ENCODE measurements around the gene RAB1A.
A peak's percentile ranks its signal among the peaks of the same experiment; 100 is the strongest.

The RAB1A gene

GRCh38 chr2:65053199-65053598 is 76.7 kb downstream of the RAB1A start:
- H3K4me3 ChIP-seq (ENCODE audit: low read depth, low read length): no peak overlapping the region
- TF ChIP-seq, protein P1, sequence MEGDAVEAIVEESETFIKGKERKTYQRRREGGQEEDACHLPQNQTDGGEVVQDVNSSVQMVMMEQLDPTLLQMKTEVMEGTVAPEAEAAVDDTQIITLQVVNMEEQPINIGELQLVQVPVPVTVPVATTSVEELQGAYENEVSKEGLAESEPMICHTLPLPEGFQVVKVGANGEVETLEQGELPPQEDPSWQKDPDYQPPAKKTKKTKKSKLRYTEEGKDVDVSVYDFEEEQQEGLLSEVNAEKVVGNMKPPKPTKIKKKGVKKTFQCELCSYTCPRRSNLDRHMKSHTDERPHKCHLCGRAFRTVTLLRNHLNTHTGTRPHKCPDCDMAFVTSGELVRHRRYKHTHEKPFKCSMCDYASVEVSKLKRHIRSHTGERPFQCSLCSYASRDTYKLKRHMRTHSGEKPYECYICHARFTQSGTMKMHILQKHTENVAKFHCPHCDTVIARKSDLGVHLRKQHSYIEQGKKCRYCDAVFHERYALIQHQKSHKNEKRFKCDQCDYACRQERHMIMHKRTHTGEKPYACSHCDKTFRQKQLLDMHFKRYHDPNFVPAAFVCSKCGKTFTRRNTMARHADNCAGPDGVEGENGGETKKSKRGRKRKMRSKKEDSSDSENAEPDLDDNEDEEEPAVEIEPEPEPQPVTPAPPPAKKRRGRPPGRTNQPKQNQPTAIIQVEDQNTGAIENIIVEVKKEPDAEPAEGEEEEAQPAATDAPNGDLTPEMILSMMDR (conservative IDR thresholded peaks at IDR 0.05; ENCODE audit: low read depth, low read length): no peak
- no peak for DNase-seq (ENCODE audit: low read depth)

- no peak for DNase-seq (ENCODE audit: low read depth)
- H3K4me3 ChIP-seq (ENCODE audit: low read depth, low read length): no peak overlapping the region
- TF ChIP-seq, protein P1 (conservative IDR thresholded peaks at IDR 0.05; ENCODE audit: low read depth, low read length): no peak
Observed at GRCh38 chr2:65050931-65051330, 79.0 kb downstream of the RAB1A start.

GRCh38 chr2:65049010-65049639 is 80.8 kb downstream of the RAB1A start:
- TF ChIP-seq, protein P1 (conservative IDR thresholded peaks at IDR 0.05; ENCODE audit: low read depth, low read length): no peak
- DNase-seq (ENCODE audit: low read depth): no peak
- H3K4me3 ChIP-seq (ENCODE audit: low read depth, low read length): no peak overlapping the region

DNA sequence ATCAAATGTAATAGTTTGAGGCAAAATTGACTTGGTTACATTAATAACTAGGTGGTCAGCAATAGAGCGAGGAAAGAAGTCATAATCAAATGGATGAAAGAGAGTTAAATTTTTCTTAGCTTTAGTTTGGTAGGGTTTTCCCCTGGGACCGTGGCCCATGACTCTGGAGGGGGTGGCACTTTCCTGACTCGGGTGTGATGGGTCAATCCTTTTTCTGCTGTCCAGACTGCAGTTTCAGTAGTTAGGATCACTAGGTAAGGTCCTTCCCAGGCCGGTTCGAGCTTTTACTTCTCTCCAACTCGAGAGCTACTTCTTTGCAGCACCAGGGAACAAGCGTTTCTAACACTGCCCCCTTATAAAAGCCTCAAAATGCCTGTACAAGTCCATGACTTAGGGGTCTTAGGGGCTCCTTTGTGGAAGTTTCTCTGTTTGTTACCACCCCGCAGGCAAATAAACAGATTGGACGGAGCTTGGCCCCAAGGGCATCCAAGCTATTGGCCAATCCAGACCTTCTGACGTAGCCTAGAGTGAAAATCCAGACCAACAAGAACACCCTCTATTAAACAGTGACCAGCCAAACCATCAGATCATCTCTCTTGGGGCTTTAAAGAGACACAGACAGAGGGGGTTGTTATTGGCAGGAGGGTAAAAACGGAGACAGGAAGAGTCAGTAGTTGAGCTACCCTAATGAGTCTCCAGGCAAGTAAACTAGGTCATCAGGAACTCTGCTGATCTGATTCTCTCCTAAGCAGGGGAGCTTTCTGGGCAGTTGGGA is 83.1 kb downstream of the RAB1A start:
- TF ChIP-seq, protein P1 (conservative IDR thresholded peaks at IDR 0.05; ENCODE audit: low read depth, low read length): no peak
- H3K4me3 ChIP-seq (ENCODE audit: low read depth, low read length): no peak overlapping the region
- DNase-seq (ENCODE audit: low read depth): no peak

DNA sequence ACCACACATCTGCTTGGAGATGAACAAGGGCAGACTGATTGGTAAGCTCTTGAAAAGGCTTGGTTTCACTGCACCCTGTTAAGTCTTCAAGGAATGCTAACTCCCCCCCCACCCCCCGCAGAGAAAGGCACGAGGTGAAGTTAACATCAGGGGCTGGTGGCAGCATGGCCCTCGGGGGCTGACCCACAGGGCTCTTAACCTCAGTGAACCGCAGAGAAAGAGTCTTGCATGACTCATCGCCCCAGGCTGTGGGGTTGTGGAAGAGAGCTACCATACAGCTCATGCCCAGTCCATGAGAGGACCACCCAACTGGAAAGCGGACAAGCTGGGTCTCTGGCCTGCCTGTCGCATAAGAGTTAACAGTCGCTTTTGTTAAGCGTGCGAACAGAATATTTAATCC is 84.3 kb downstream of the RAB1A start:
- peak; percentile 70 for DNase-seq (ENCODE audit: low read depth)
- no peak overlapping the region for H3K4me3 ChIP-seq (ENCODE audit: low read depth, low read length)
- TF ChIP-seq, protein P1 (conservative IDR thresholded peaks at IDR 0.05; ENCODE audit: low read depth, low read length): no peak

- no peak overlapping the region for H3K4me3 ChIP-seq (ENCODE audit: low read depth, low read length)
- DNase-seq (ENCODE audit: low read depth): no peak
- TF ChIP-seq, protein P1 (conservative IDR thresholded peaks at IDR 0.05; ENCODE audit: low read depth, low read length): no peak
Observed at GRCh38 chr2:65044097-65044735, 85.7 kb downstream of the RAB1A start.
